HepG2 (cell line): ENCODE data around the gene RPL19. TPM values are rescaled to one million over a fixed set of nuclear protein-coding genes. Genes with fewer than 3 reads are reported as not detected.
A peak's percentile ranks its signal among the peaks of the same experiment; 100 is the strongest.

Experiments used
- ARHGAP35 ChIP-seq: sonication (generic); formaldehyde crosslinking; IDR thresholded peaks from 2 replicates; pipeline ENCODE4 v1.9.0; 2022; ENCODE audit warnings: mild to moderate bottlenecking, inconsistent platforms, moderate library complexity, missing genetic modification reagents, borderline replicate concordance
- HNF4A ChIP-seq: sonication (generic); formaldehyde crosslinking; IDR thresholded peaks from 2 replicates; pipeline ENCODE4 v1.4.0; 2020; ENCODE audit warnings: missing genetic modification reagents
- JUN ChIP-seq: sonication (generic); formaldehyde crosslinking; IDR thresholded peaks from 2 replicates; pipeline ENCODE4 v1.4.0; 2020; ENCODE audit warnings: mild to moderate bottlenecking, missing genetic modification reagents
- MEF2D ChIP-seq: sonication (generic); formaldehyde crosslinking; IDR thresholded peaks from 2 replicates; pipeline ENCODE4 v1.5.1; 2020; ENCODE audit warnings: mild to moderate bottlenecking, missing genetic modification reagents
- MLLT10 ChIP-seq: sonication (generic); formaldehyde crosslinking; IDR thresholded peaks from 2 replicates; pipeline ENCODE4 v1.4.0; 2020; ENCODE audit warnings: missing genetic modification reagents
- NFYB ChIP-seq: sonication (generic); formaldehyde crosslinking; IDR thresholded peaks from 2 replicates; pipeline ENCODE4 v1.4.0; 2020; ENCODE audit warnings: missing genetic modification reagents
- NONO ChIP-seq, 2 experiments: fragments of 450-650 bp in 1 of 2; sonication (generic) in 1 of 2; formaldehyde crosslinking in 1 of 2; IDR thresholded peaks in 1 of 2; conservative IDR thresholded peaks in 1 of 2; 2 replicates each; pipeline versions ENCODE4 v1.6.1 to v1.8.0; 2017 to 2022; ENCODE audit warnings: mild to moderate bottlenecking in 1 of 2, missing genetic modification reagents in 1 of 2, moderate library complexity in 1 of 2
- NR2C2 ChIP-seq: sonication (generic); formaldehyde crosslinking; IDR thresholded peaks from 2 replicates; pipeline ENCODE4 v1.4.0; 2020; ENCODE audit warnings: missing genetic modification reagents, mild to moderate bottlenecking, moderate library complexity, borderline replicate concordance
- NR2F1 ChIP-seq, 2 experiments: fragments of 450-650 bp in 1 of 2; formaldehyde crosslinking in 1 of 2; IDR thresholded peaks; 2 replicates each; pipeline versions ENCODE4 v1.5.0 to v1.6.1; 2016 to 2020; ENCODE audit warnings: mild to moderate bottlenecking in 1 of 2, missing compliant biosample characterization in 1 of 2, missing genetic modification reagents in 1 of 2, moderate library complexity in 1 of 2
- PHF20 ChIP-seq: sonication (generic); formaldehyde crosslinking; IDR thresholded peaks from 2 replicates; pipeline ENCODE4 v1.5.0; 2020; ENCODE audit warnings: mild to moderate bottlenecking, missing genetic modification reagents
- PHF21A ChIP-seq: sonication (generic); formaldehyde crosslinking; IDR thresholded peaks from 2 replicates; pipeline ENCODE4 v1.5.0; 2020; ENCODE audit warnings: mild to moderate bottlenecking, missing genetic modification reagents
- POLR2G ChIP-seq: fragments of 200-400 bp; formaldehyde crosslinking; IDR thresholded peaks from 2 replicates; pipeline ENCODE4 v1.6.1; 2018; ENCODE audit warnings: mild to moderate bottlenecking, low read depth, low read length, moderate library complexity
- RBFOX2 ChIP-seq: fragments of 200-400 bp; formaldehyde crosslinking; IDR thresholded peaks from 2 replicates; pipeline ENCODE4 v1.6.1; 2017; ENCODE audit warnings: low read depth, mild to moderate bottlenecking, low read length
- RFXAP ChIP-seq: sonication (generic); formaldehyde crosslinking; IDR thresholded peaks from 2 replicates; pipeline ENCODE4 v1.4.0; 2020; ENCODE audit warnings: missing genetic modification reagents, borderline replicate concordance
- RNF2 ChIP-seq: fragments of 450-650 bp; conservative IDR thresholded peaks from 2 replicates; pipeline ENCODE4 v1.6.1; 2016; ENCODE audit warnings: low read depth
- RORA ChIP-seq: sonication (generic); formaldehyde crosslinking; IDR thresholded peaks from 2 replicates; pipeline ENCODE4 v1.5.0; 2020; ENCODE audit warnings: mild to moderate bottlenecking, missing genetic modification reagents, moderate library complexity
- TEAD2 ChIP-seq: sonication (generic); formaldehyde crosslinking; IDR thresholded peaks from 2 replicates; pipeline ENCODE4 v1.9.0; 2021; ENCODE audit warnings: missing genetic modification reagents
- ZFP36L1 ChIP-seq: sonication (generic); formaldehyde crosslinking; IDR thresholded peaks from 2 replicates; pipeline ENCODE4 v1.8.0; 2022; ENCODE audit warnings: mild to moderate bottlenecking, missing genetic modification reagents, moderate library complexity
- ZNF280B ChIP-seq: sonication (generic); formaldehyde crosslinking; IDR thresholded peaks from 2 replicates; pipeline ENCODE4 v1.5.0; 2020; ENCODE audit warnings: missing genetic modification reagents, mild to moderate bottlenecking, borderline replicate concordance
- ZNF3 ChIP-seq: IDR thresholded peaks from 2 replicates; pipeline ENCODE4 v1.7.0; 2017; ENCODE audit warnings: inconsistent platforms
- ZNF317 ChIP-seq: sonication (generic); formaldehyde crosslinking; IDR thresholded peaks from 2 replicates; pipeline ENCODE4 v1.5.0; 2020; ENCODE audit warnings: mild to moderate bottlenecking, missing genetic modification reagents
- ZNF333 ChIP-seq: sonication (generic); formaldehyde crosslinking; IDR thresholded peaks from 2 replicates; pipeline ENCODE4 v1.4.0; 2020; ENCODE audit warnings: mild to moderate bottlenecking, missing genetic modification reagents, borderline replicate concordance
- ZNF510 ChIP-seq: sonication (generic); formaldehyde crosslinking; IDR thresholded peaks from 2 replicates; pipeline ENCODE4 v1.4.0; 2020; ENCODE audit warnings: low read depth, mild to moderate bottlenecking, missing genetic modification reagents
- ZNF556 ChIP-seq: sonication (generic); formaldehyde crosslinking; IDR thresholded peaks from 2 replicates; pipeline ENCODE4 v1.4.0; 2020; ENCODE audit warnings: mild to moderate bottlenecking, missing genetic modification reagents, borderline replicate concordance
- ZNF597 ChIP-seq: sonication (generic); formaldehyde crosslinking; IDR thresholded peaks from 2 replicates; pipeline ENCODE4 v1.5.0; 2020; ENCODE audit warnings: missing genetic modification reagents
- ZNF883 ChIP-seq: sonication (generic); formaldehyde crosslinking; IDR thresholded peaks from 2 replicates; pipeline ENCODE4 v1.5.1; 2020; ENCODE audit warnings: mild to moderate bottlenecking, missing genetic modification reagents; ENCODE audit errors: not compliant biosample characterization
- polyA plus RNA-seq, 8 experiments: library from polyadenylated mRNA; depleted of rRNA in 3 of 8; stranded (reverse) in 7 of 8; unstranded in 1 of 8; fragments of >200 nt; fragmentation: Illumina TruSeq in 4 of 8; extraction: Trizol in 4 of 8; gene quantifications; 2 replicates each; pipeline versions ENCODE4 v1.2.1 to v1.2.3, GENCODE V29; 2011 to 2016; ENCODE audit warnings: low read depth in 4 of 8, missing spikeins in 1 of 8, mixed read lengths in 1 of 8; ENCODE audit not compliant: insufficient read depth in 1 of 8
- total RNA-seq, 5 experiments: library from RNA; depleted of rRNA; stranded (reverse); fragments of >200 nt; fragmentation: Illumina TruSeq; extraction: Trizol; gene quantifications; 2 replicates each; pipeline ENCODE4 v1.2.3, GENCODE V29; 2016; ENCODE audit warnings: low read depth in 1 of 5
- TF ChIP-seq, protein P1 (sequence below): sonication (generic); formaldehyde crosslinking; IDR thresholded peaks from 2 replicates; pipeline ENCODE4 v1.4.0; 2020; ENCODE audit warnings: missing genetic modification reagents
- TF ChIP-seq, protein P2 (sequence below): sonication (generic); formaldehyde crosslinking; IDR thresholded peaks from 2 replicates; pipeline ENCODE4 v1.5.0; 2020; ENCODE audit warnings: missing genetic modification reagents, mild to moderate bottlenecking, borderline replicate concordance

RPL19 gene
- total and polyA plus RNA-seq, 2 of the 13 experiments (the other 11 are each of a cell fraction or from before 2014, with no cell fraction given) = 2,522 to 2,768 TPM

- no peak for TF ChIP-seq TEAD2 (CRISPR knock-in tag)
- no peak for TF ChIP-seq ZNF317 (CRISPR knock-in tag)
- TF ChIP-seq RBFOX2 = no peak
- TF ChIP-seq ZNF556 (CRISPR knock-in tag) = peak; percentile 61; the same call in 1 of the 2 replicates
- no peak for TF ChIP-seq NONO (IDR thresholded peaks at IDR 0.05)
- no peak for TF ChIP-seq NONO (CRISPR knock-in tag; conservative IDR thresholded peaks at IDR 0.05)
- TF ChIP-seq MLLT10 (CRISPR knock-in tag) = no peak
- no peak for TF ChIP-seq RORA (CRISPR knock-in tag)
- TF ChIP-seq ZNF883 (CRISPR knock-in tag) = no peak
- TF ChIP-seq NFYB = no peak
- no peak for TF ChIP-seq ZNF510 (CRISPR knock-in tag)
- TF ChIP-seq NR2F1 (CRISPR knock-in tag; IDR thresholded peaks at IDR 0.05) = peak in 1 of 2 experiments; percentile 27; a peak in 1 of 4 replicates
- no peak for TF ChIP-seq ARHGAP35 (CRISPR knock-in tag)
- no peak for TF ChIP-seq RNF2
- TF ChIP-seq, protein P1, sequence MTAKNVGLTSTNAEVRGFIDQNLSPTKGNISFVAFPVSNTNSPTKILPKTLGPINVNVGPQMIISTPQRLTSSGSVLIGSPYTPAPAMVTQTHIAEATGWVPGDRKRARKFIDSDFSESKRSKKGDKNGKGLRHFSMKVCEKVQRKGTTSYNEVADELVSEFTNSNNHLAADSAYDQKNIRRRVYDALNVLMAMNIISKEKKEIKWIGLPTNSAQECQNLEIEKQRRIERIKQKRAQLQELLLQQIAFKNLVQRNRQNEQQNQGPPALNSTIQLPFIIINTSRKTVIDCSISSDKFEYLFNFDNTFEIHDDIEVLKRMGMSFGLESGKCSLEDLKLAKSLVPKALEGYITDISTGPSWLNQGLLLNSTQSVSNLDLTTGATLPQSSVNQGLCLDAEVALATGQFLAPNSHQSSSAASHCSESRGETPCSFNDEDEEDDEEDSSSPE (CRISPR knock-in tag) = 0 out of 2 replicates have a peak, but pooled peaks have one; percentile 4
- peak; percentile 12; the same call in 1 of the 2 replicates for TF ChIP-seq RFXAP (CRISPR knock-in tag)
- 0 out of 2 replicates have a peak, but pooled peaks have one; percentile 69 for TF ChIP-seq ZNF597 (CRISPR knock-in tag)
- peak; percentile 71; the same call in 1 of the 2 replicates for TF ChIP-seq PHF21A
- no peak for TF ChIP-seq ZNF280B (CRISPR knock-in tag)
- no peak for TF ChIP-seq POLR2G
- 0 out of 2 replicates have a peak, but pooled peaks have one; percentile 51 for TF ChIP-seq JUN (CRISPR knock-in tag)
- TF ChIP-seq ZNF333 (CRISPR knock-in tag) = no peak
- TF ChIP-seq PHF20 (CRISPR knock-in tag) = no peak
- no peak for TF ChIP-seq ZFP36L1 (CRISPR knock-in tag)
- TF ChIP-seq, protein P2, sequence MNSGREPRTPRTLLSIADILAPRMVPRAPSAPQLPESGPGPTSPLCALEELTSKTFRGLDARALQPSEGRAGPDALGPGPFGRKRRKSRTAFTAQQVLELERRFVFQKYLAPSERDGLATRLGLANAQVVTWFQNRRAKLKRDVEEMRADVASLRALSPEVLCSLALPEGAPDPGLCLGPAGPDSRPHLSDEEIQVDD (CRISPR knock-in tag) = no peak
- peak; percentile 37; the same call in 1 of the 2 replicates for TF ChIP-seq HNF4A (CRISPR knock-in tag)
- TF ChIP-seq MEF2D (CRISPR knock-in tag) = 0 out of 2 replicates have a peak, but pooled peaks have one; percentile 3
- TF ChIP-seq ZNF3 = 0 out of 2 replicates have a peak, but pooled peaks have one; percentile 14
- no peak for TF ChIP-seq NR2C2 (CRISPR knock-in tag)
Measured at GRCh38 chr17:39153599-39154051, 46.5 kb upstream of the RPL19 start (continued).
